Body of pancreas (tissue), 4 donors: ENCODE results near the gene UEVLD. TPM values are rescaled to one million over a fixed set of nuclear protein-coding genes. Genes with fewer than 3 reads are reported as not detected.
"Not testable (repeated sequence)": the region's sequence is repeated elsewhere in the genome, so short reads cannot be mapped to it uniquely, and the experiment has no call there.

Experiments used
- ATAC-seq: fragments of 150-250 bp; one replicate; pipeline ENCODE4 v1.9.1; 2016
- DNase-seq, 4 donors: peaks; one replicate each; pipeline ENCODE4 v3.0.0-alpha.2; 2019
- H3K27ac ChIP-seq, 4 donors: fragments of 200-600 bp; sonication (generic); 1 replicate in 3 of 4; 2 replicates in 1 of 4; pipeline versions ENCODE4 v1.5.1 to v1.6.1; 2016 to 2019; ENCODE audit warnings: mild to moderate bottlenecking in 1 of 4, mixed read lengths in 1 of 4, moderate library complexity in 1 of 4
- H3K27me3 ChIP-seq, 2 donors: fragments of 200-600 bp; sonication (generic); one replicate each; pipeline ENCODE4 v1.6.0; 2016; ENCODE audit warnings: mild to moderate bottlenecking in 1 of 2
- H3K36me3 ChIP-seq, 2 donors: fragments of 200-600 bp; sonication (generic); replicated peaks in 1 of 2; 2 replicates each; pipeline ENCODE4 v1.5.1; 2016; ENCODE audit warnings: low read depth in 2 of 2; ENCODE audit not compliant: insufficient read depth in 1 of 2
- H3K4me1 ChIP-seq: fragments of 200-600 bp; sonication (generic); one replicate; pipeline ENCODE4 v1.6.0; 2016
- H3K4me3 ChIP-seq, 2 donors: fragments of 200-600 bp; sonication (generic); 1 replicate in 1 of 2; 2 replicates in 1 of 2; pipeline ENCODE4 v1.5.1; 2016 to 2019
- H3K9me3 ChIP-seq, 3 donors: fragments of 200-600 bp; sonication (generic); 1 replicate in 2 of 3; 2 replicates in 1 of 3; pipeline ENCODE4 v1.5.1; 2016
- CTCF ChIP-seq, 7 experiments: fragments of 450-650 bp in 4 of 7; fragments of 200-600 bp in 3 of 7; sonication (generic) in 3 of 7; IDR thresholded peaks; one replicate each; pipeline ENCODE4 v1.5.1; 2016 to 2019; ENCODE audit warnings: antibody characterized with exemption in 7 of 7
- POLR2A ChIP-seq, 3 donors: fragments of 450-650 bp; IDR thresholded peaks; one replicate each; pipeline ENCODE4 v1.6.1; 2016; ENCODE audit warnings: antibody characterized with exemption in 3 of 3, mild to moderate bottlenecking in 2 of 3
- WGBS, 2 donors: methylation state at CpG; one replicate each; pipeline ENCODE4 v1.1.5; 2017; 5-methylcytosine and 5-hydroxymethylcytosine counted together
- intact Hi-C: fragments of 100-400 bp; cut with DNase I; formaldehyde crosslinking; loops from one replicate; pipeline ENCODE4 v1.15.1; 2023
- total RNA-seq, 2 donors: library from RNA; depleted of rRNA; stranded (reverse); fragments of >200 nt; gene quantifications; one replicate each; pipeline ENCODE4 v1.1.0, GENCODE V29; 2016

The UEVLD gene
- total RNA-seq, 2 donors from 2014 or later = 5.6 to 8.8 TPM

- no peaks in the 10 kb centered on the region for H3K4me1 ChIP-seq
- no peak overlapping the region for H3K4me3 ChIP-seq
- intact Hi-C loops = no loop called here
- no peak for ATAC-seq
- TF ChIP-seq POLR2A (IDR thresholded peaks at IDR 0.05) (no peak), CTCF (IDR thresholded peaks at IDR 0.05) (no peak)
- no peak for DNase-seq
- no peaks in the 10 kb centered on the region for H3K27me3 ChIP-seq
- no peak overlapping the region for H3K27ac ChIP-seq
- H3K36me3 ChIP-seq = peaks cover 0 to 3% of the 10 kb centered on the region in 2 donors
- 92 to 94% methylated on average over 4 of the region's 4 CpGs for WGBS, 2 donors
- no peaks in the 10 kb centered on the region for H3K9me3 ChIP-seq
These were observed 12.5 kb upstream of the UEVLD start for GRCh38 chr11:18600915-18601569.

- ATAC-seq (no peak), DNase-seq (no peak)
- H3K9me3 ChIP-seq = no peaks in the 10 kb centered on the region
- intact Hi-C loops = no loop called here
- H3K27ac ChIP-seq = no peak within 1 kb of the TSS
- H3K36me3 ChIP-seq = no peaks in the 10 kb centered on the region
- WGBS, 2 donors = 81 to 86% methylated on average over 7 of the region's 7 CpGs
- no peaks in the 10 kb centered on the region for H3K4me1 ChIP-seq
- TF ChIP-seq POLR2A (IDR thresholded peaks at IDR 0.05) = no peak
- TF ChIP-seq CTCF (IDR thresholded peaks at IDR 0.05) = no peak
- no peaks in the 10 kb centered on the region for H3K27me3 ChIP-seq
- H3K4me3 ChIP-seq = no peak within 1 kb of the TSS
These were observed 11.3 kb upstream of the UEVLD start, which contains the start of gene MISFA for GRCh38 chr11:18599739-18600230. Gene MISFA (plus strand): TSS chr11:18599789. CDS start chr11:18599929, 140 bp downstream.

GRCh38 chr11:18594999-18595749 is 6.6 kb upstream of the UEVLD start:
- WGBS, 2 donors = 71 to 76% methylated on average over 5 of the region's 5 CpGs
- TF ChIP-seq CTCF (IDR thresholded peaks at IDR 0.05) (no peak), POLR2A (IDR thresholded peaks at IDR 0.05) (no peak)
- Histone ChIP-seq H3K36me3 (no peaks in the 10 kb centered on the region), H3K4me1 (peaks cover 10% of the 10 kb centered on the region), H3K9me3 (no peaks in the 10 kb centered on the region), H3K27me3 (no peaks in the 10 kb centered on the region), H3K4me3 (no peak overlapping the region), H3K27ac (no peak overlapping the region)
- intact Hi-C loops = no loop called here
- no peak for DNase-seq
- no peak for ATAC-seq

GRCh38 chr11:18594088-18594487 is 5.6 kb upstream of the UEVLD start:
- H3K27ac ChIP-seq, ATAC-seq, intact Hi-C loops, H3K9me3 ChIP-seq, H3K36me3 ChIP-seq, H3K27me3 ChIP-seq, DNase-seq, H3K4me3 ChIP-seq: not testable (repeated sequence)
- peaks cover 21% of the 10 kb centered on the region for H3K4me1 ChIP-seq
- WGBS, 2 donors = 86 to 95% methylated on average over 5 of the region's 5 CpGs

GRCh38 chr11:18590571-18590970 is 2.0 kb upstream of the UEVLD start:
- Histone ChIP-seq H3K4me1 (peaks cover 35% of the 10 kb centered on the region), H3K36me3 (no peaks in the 10 kb centered on the region), H3K27me3 (no peaks in the 10 kb centered on the region), H3K4me3 (no peak overlapping the region), H3K27ac (no peak overlapping the region), H3K9me3 (no peaks in the 10 kb centered on the region)
- no peak for TF ChIP-seq POLR2A (IDR thresholded peaks at IDR 0.05)
- TF ChIP-seq CTCF (IDR thresholded peaks at IDR 0.05) = no peak
- DNase-seq (no peak), ATAC-seq (no peak)
- WGBS, 2 donors = 37 to 39% methylated on average over 2 of the region's 2 CpGs
- intact Hi-C loops = no loop called here
